ENCODE data around the gene FAM204A.

Gene FAM204A

DNA sequence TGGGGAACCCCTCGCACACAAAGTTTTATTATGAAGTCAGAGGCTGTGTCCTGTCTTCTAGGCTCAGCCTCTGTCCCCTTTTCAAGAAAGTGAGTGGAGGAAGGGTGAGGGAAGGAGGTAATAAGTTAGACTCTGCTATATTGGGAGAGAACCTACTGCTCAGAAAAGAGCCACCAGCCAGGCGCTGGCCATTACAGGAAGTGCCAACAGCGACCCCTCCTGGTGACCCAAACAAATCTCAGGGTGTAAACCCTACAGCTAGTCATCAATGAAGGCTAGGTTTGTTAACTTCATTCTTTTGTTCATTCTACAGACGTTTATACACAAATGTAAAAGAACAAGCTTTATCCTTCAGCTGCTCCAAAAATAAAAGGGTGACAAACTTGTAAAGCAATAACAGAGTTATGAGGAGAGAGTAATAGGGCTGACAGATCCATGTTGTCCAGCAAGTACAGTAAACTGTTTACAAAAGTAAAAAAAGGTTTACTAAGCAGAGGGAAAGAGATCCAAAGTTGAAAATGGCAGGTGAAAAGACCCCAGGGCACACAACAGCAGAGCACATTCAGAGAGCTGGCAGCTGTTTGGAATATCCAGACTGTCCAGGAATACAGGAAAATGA, 82.7 kb downstream of the FAM204A start:
- no peak overlapping the region for H3K4me3 Mint-ChIP-seq
- no peak overlapping the region for H3K27ac Mint-ChIP-seq
- no peaks in the 10 kb centered on the region for H3K4me1 Mint-ChIP-seq (ENCODE audit: low read depth)
- no peaks in the 10 kb centered on the region for H3K9me3 Mint-ChIP-seq
- H3K36me3 Mint-ChIP-seq (ENCODE audit: low read depth) = no peaks in the 10 kb centered on the region
- intact Hi-C loops (cut with micrococcal nuclease) = no loop called here
- peaks cover 38% of the 10 kb centered on the region for H3K27me3 Mint-ChIP-seq

DNA sequence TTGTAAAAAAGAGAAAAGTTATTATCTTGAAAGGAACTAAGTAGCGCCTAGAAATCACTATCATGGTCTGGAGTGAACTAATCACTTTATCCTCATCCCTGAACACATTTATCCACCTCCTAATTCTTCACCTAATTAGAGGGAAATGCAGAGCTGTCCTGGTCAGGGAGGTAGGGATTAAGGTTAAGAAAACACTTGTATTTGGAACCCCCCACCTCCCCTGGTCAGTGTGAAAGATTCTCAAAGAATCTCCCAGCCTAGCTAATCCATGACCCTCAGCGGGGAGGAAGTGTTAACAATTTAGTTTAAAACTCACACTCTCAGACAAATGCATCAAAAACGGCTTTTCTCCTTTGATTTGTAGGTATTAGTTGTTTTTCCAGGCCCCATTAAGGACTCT, 83.8 kb downstream of the FAM204A start:
- intact Hi-C loops (cut with micrococcal nuclease) = no loop called here
- no peak overlapping the region for H3K4me3 Mint-ChIP-seq
- no peaks in the 10 kb centered on the region for H3K36me3 Mint-ChIP-seq (ENCODE audit: low read depth)
- H3K27me3 Mint-ChIP-seq = peaks cover 41% of the 10 kb centered on the region
- no peaks in the 10 kb centered on the region for H3K4me1 Mint-ChIP-seq (ENCODE audit: low read depth)
- H3K27ac Mint-ChIP-seq = no peak overlapping the region
- H3K9me3 Mint-ChIP-seq = no peaks in the 10 kb centered on the region

DNA sequence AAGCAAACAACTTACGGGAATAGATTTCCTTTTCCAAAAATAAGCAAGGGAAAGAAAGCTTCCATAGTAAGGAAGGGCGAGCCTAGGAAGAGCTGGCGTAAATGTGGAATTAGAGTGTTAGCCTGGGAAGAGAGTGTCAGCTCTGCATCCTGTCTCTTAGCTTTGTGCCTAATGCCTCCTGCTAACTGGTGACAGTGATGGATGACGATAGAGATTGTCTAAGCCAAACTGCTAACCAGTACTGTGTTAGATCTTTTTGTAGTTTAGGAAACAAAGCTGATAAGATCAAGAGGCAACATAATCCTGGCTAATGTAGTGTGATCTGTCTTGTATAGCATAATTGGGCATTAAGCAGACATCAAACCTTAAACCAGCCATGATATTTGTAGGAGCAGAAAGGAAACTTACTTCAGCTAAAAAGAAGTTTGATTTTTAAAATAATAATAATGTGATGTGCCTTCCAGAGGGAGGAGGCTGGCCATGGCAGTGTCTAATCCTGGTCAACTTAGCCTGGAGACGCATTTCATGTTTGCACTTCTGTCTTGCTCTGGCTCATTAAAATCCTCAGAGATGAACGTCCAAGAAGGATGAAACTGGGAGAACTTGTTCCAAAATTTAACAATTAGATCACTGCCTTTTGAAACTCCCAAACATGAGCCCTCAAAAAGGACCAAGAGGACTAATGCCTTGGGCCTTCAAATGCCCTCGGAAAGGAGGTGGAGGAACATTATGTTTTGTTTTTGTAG, 85.1 kb downstream of the FAM204A start:
- no peak overlapping the region for H3K4me3 Mint-ChIP-seq
- no peaks in the 10 kb centered on the region for H3K4me1 Mint-ChIP-seq (ENCODE audit: low read depth)
- H3K36me3 Mint-ChIP-seq (ENCODE audit: low read depth) = no peaks in the 10 kb centered on the region
- H3K9me3 Mint-ChIP-seq = no peaks in the 10 kb centered on the region
- no peak overlapping the region for H3K27ac Mint-ChIP-seq
- H3K27me3 Mint-ChIP-seq = peaks cover 37% of the 10 kb centered on the region
- intact Hi-C loops (cut with micrococcal nuclease) = no loop called here

DNA sequence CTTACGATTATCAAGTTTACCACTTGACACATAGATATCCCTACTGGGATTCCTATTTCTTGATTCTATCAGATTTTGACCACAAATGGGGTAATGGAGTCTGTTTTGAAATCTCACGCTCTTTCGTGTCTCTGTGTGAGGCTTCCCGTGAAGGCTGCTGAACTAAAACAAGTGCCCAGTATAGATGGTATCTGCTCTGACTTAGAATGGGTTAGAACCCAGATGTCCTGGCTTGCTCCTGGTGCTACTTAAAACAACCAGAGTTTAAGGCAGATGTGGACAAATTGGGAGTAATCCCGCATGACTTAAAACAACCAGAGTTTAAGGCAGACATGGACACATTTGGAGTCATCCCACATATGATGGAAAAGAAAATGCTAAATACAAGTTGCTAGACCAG, 85.9 kb downstream of the FAM204A start:
- H3K4me3 Mint-ChIP-seq = no peak overlapping the region
- no peak overlapping the region for H3K27ac Mint-ChIP-seq
- H3K36me3 Mint-ChIP-seq (ENCODE audit: low read depth) = no peaks in the 10 kb centered on the region
- intact Hi-C loops (cut with micrococcal nuclease) = no loop called here
- H3K9me3 Mint-ChIP-seq = no peaks in the 10 kb centered on the region
- H3K4me1 Mint-ChIP-seq (ENCODE audit: low read depth) = no peaks in the 10 kb centered on the region
- peaks cover 35% of the 10 kb centered on the region for H3K27me3 Mint-ChIP-seq

DNA sequence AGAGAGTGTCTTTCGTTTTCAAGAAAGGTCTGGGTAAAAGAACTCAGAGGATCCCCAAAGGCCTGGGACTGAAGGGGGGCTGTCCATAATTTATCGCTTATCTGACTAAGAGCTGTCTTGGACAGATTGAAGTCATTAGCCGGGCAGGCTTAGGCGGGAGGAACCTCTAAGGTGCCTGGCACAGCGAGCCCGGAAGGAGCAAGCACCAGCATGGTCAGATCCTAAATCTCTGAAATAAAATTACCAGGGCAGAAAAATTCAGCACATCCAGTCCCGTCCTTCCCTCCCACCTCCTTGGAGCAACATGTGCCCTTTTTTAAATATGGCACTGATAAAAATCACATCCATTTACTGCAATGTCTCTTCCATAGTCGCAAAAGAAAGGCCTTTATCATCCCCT, 86.8 kb downstream of the FAM204A start:
- Mint-ChIP-seq H3K4me3 (no peak overlapping the region), H3K4me1 (ENCODE audit: low read depth) (no peaks in the 10 kb centered on the region), H3K27me3 (peaks cover 36% of the 10 kb centered on the region), H3K27ac (no peak overlapping the region), H3K36me3 (ENCODE audit: low read depth) (no peaks in the 10 kb centered on the region), H3K9me3 (no peaks in the 10 kb centered on the region)
- intact Hi-C loops (cut with micrococcal nuclease) = no loop called here

DNA sequence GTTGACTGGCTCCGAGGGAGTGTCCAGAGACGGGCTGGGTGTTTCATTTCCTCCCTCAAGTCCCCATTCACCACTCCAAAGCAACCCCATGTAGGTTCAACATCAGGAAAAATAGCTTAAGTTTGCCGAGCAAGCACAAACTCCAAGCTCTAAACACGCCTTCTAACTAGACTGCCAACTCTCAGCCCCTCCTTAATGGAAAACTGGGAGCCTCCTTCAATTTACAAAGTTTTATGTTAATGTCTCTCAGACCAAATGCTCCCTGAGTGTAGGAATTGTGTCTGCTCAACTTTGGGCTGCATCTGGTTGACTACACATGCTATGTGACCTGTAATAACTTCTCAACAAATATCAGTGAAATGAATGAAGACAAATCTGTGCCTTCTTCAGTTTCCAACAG, 87.5 kb downstream of the FAM204A start:
- no peaks in the 10 kb centered on the region for H3K36me3 Mint-ChIP-seq (ENCODE audit: low read depth)
- intact Hi-C loops (cut with micrococcal nuclease) = no loop called here
- no peaks in the 10 kb centered on the region for H3K4me1 Mint-ChIP-seq (ENCODE audit: low read depth)
- H3K27ac Mint-ChIP-seq = no peak overlapping the region
- peaks cover 34% of the 10 kb centered on the region for H3K27me3 Mint-ChIP-seq
- no peaks in the 10 kb centered on the region for H3K9me3 Mint-ChIP-seq
- no peak overlapping the region for H3K4me3 Mint-ChIP-seq

DNA sequence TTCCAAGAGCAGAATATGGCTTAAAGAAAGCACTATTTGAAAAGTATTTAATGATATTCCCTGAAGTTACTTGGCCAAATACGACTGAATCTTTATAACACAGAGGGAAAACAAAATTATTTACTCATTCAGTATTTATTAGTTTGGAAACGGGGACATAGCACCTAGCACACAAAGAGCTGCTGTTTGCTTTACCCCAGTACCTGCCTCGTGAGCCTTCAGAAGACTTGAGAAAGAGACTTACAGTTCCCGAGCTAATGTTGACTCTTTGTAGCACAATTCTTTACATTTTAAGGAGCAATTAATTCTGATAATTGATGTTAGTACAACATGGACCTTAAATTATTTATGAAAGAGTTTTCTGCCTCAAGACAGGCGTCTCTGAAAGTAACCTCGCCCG, 88.7 kb downstream of the FAM204A start:
- H3K27ac Mint-ChIP-seq = no peak overlapping the region
- no peaks in the 10 kb centered on the region for H3K4me1 Mint-ChIP-seq (ENCODE audit: low read depth)
- no peaks in the 10 kb centered on the region for H3K9me3 Mint-ChIP-seq
- intact Hi-C loops (cut with micrococcal nuclease) = no loop called here
- no peaks in the 10 kb centered on the region for H3K36me3 Mint-ChIP-seq (ENCODE audit: low read depth)
- H3K4me3 Mint-ChIP-seq = no peak overlapping the region
- peaks cover 38% of the 10 kb centered on the region for H3K27me3 Mint-ChIP-seq

DNA sequence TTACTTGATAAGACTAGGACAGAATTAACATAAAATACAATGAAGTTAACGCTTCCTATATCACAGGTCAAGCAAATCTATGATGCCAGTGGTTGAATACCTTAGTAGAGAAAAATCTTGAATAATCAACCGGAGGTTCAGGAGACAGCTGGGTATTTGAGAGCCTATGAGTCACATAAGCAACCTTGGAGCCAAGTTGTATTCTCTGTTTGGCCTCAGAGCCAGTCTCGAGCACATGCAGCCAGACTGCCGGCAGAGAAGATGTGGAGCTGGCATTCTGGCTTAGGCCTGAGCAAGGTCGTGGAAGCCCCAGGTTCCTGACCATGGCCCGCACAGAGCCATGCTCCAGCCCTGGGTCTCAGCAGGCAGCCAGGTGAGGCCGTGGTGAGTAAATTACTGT, 90.3 kb downstream of the FAM204A start:
- H3K4me1 Mint-ChIP-seq (ENCODE audit: low read depth) = no peaks in the 10 kb centered on the region
- H3K4me3 Mint-ChIP-seq = no peak overlapping the region
- peaks cover 50% of the 10 kb centered on the region for H3K27me3 Mint-ChIP-seq
- H3K27ac Mint-ChIP-seq = no peak overlapping the region
- no peaks in the 10 kb centered on the region for H3K9me3 Mint-ChIP-seq
- H3K36me3 Mint-ChIP-seq (ENCODE audit: low read depth) = no peaks in the 10 kb centered on the region
- intact Hi-C loops (cut with micrococcal nuclease) = no loop called here

DNA sequence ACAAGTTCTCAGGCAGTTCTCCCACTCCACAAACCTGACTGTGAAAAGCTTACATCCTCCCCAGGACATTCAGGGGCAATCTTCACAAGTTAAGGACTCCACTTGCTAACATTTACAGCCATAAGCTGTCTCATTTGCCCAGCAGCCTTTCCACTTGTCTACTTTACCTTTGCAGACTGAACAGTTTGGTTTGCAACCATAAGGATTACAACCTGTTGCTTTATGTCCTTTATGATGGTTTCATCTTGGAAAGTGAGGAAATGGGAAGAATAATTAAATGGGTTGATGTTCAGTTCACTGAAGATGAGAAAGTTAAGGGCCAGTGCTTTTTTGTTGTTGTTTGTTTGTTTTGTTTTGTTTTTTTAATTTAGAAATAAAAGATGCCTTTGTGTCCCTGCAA, 92.4 kb downstream of the FAM204A start:
- Mint-ChIP-seq H3K4me1 (ENCODE audit: low read depth) (no peaks in the 10 kb centered on the region), H3K27me3 (peaks cover 59% of the 10 kb centered on the region), H3K9me3 (no peaks in the 10 kb centered on the region), H3K27ac (no peak overlapping the region), H3K4me3 (no peak overlapping the region), H3K36me3 (ENCODE audit: low read depth) (no peaks in the 10 kb centered on the region)
- intact Hi-C loops (cut with micrococcal nuclease) = no loop called here

Data from dendritic cell treated with granulocyte-macrophage colony-stimulating factor and Interleukin-4, amounts not matched to agents 40 ng/mL and 50 ng/mL, for 4 days (primary cell).